ENCODE measurements around the gene TRIM56.

Gene TRIM56

GRCh38 chr7:101094376-101094775, 9.1 kb downstream of the TRIM56 start:
- no peak overlapping the region for H3K9ac ChIP-seq
- no peak overlapping the region for H3K27ac ChIP-seq
- TF ChIP-seq, protein P1, sequence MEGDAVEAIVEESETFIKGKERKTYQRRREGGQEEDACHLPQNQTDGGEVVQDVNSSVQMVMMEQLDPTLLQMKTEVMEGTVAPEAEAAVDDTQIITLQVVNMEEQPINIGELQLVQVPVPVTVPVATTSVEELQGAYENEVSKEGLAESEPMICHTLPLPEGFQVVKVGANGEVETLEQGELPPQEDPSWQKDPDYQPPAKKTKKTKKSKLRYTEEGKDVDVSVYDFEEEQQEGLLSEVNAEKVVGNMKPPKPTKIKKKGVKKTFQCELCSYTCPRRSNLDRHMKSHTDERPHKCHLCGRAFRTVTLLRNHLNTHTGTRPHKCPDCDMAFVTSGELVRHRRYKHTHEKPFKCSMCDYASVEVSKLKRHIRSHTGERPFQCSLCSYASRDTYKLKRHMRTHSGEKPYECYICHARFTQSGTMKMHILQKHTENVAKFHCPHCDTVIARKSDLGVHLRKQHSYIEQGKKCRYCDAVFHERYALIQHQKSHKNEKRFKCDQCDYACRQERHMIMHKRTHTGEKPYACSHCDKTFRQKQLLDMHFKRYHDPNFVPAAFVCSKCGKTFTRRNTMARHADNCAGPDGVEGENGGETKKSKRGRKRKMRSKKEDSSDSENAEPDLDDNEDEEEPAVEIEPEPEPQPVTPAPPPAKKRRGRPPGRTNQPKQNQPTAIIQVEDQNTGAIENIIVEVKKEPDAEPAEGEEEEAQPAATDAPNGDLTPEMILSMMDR (conservative IDR thresholded peaks at IDR 0.05; ENCODE audit: low read depth, low read length) = no peak
- no peak overlapping the region for H3K4me2 ChIP-seq
- no peaks in the 10 kb centered on the region for H3K36me3 ChIP-seq (ENCODE audit: insufficient read depth)
- H3K79me2 ChIP-seq (ENCODE audit: insufficient read depth, low read depth) = no peaks in the 10 kb centered on the region
- no peak overlapping the region for H2AFZ ChIP-seq (ENCODE audit: low read depth)
- no peaks in the 10 kb centered on the region for H3K4me1 ChIP-seq (ENCODE audit: low read depth, poor library complexity, severe bottlenecking)
- H3K4me3 ChIP-seq (IDR thresholded peaks at IDR 0.05; ENCODE audit: insufficient read depth, low read depth, low read length) = no peak overlapping the region
- H3K27me3 ChIP-seq (ENCODE audit: insufficient read depth, low read depth) = no peaks in the 10 kb centered on the region
- no peaks in the 10 kb centered on the region for H4K20me1 ChIP-seq (ENCODE audit: insufficient read depth)

GRCh38 chr7:101094791-101095375, 9.6 kb downstream of the TRIM56 start:
- Histone ChIP-seq H3K27ac (no peak overlapping the region), H4K20me1 (ENCODE audit: insufficient read depth) (no peaks in the 10 kb centered on the region), H3K4me1 (ENCODE audit: low read depth, poor library complexity, severe bottlenecking) (no peaks in the 10 kb centered on the region), H3K4me2 (no peak overlapping the region), H3K4me3 (IDR thresholded peaks at IDR 0.05; ENCODE audit: insufficient read depth, low read depth, low read length) (no peak overlapping the region), H3K27me3 (ENCODE audit: insufficient read depth, low read depth) (no peaks in the 10 kb centered on the region), H3K36me3 (ENCODE audit: insufficient read depth) (no peaks in the 10 kb centered on the region), H3K79me2 (ENCODE audit: insufficient read depth, low read depth) (no peaks in the 10 kb centered on the region), H2AFZ (ENCODE audit: low read depth) (no peak overlapping the region), H3K9ac (no peak overlapping the region)
- TF ChIP-seq, protein P1 (conservative IDR thresholded peaks at IDR 0.05; ENCODE audit: low read depth, low read length) = peak; percentile 52

DNA sequence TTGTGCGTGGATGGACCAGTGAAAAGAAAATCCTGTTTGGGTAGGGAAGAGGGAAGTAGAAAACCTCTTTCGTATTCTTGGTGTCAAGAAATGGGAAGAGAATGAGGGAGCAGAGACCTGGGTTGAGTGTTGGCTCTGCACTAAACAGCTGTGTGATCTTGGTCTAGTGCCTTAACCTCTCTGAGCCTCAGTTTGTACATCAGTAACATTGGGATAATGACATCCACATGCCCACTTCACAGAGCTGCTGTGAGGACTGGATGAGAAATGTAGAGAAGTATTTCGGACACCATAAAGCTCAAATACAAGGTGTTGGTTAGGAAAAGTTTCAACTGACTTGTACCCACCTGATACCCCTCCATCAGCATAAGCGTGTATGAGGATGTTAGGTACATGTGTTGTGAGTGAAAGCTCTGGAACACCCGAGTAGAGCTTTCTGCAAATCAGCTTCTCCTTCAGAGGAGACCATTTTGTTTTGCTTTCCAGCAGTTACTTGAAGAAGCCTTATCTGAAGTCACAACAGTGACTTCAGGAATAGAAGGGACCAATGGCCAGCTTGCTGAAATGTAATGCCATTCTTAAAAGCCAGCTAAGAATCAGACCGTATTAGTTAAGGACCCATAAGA, 11.2 kb downstream of the TRIM56 start:
- H3K4me1 ChIP-seq (ENCODE audit: low read depth, poor library complexity, severe bottlenecking) = no peaks in the 10 kb centered on the region
- no peaks in the 10 kb centered on the region for H4K20me1 ChIP-seq (ENCODE audit: insufficient read depth)
- H2AFZ ChIP-seq (ENCODE audit: low read depth) = no peak overlapping the region
- no peaks in the 10 kb centered on the region for H3K36me3 ChIP-seq (ENCODE audit: insufficient read depth)
- H3K79me2 ChIP-seq (ENCODE audit: insufficient read depth, low read depth) = no peaks in the 10 kb centered on the region
- H3K27me3 ChIP-seq (ENCODE audit: insufficient read depth, low read depth) = peaks cover 6% of the 10 kb centered on the region; the same call in 1 of the 2 replicates
- H3K4me2 ChIP-seq = no peak overlapping the region
- H3K27ac ChIP-seq = no peak overlapping the region
- TF ChIP-seq, protein P1 (conservative IDR thresholded peaks at IDR 0.05; ENCODE audit: low read depth, low read length) = no peak
- H3K4me3 ChIP-seq (IDR thresholded peaks at IDR 0.05; ENCODE audit: insufficient read depth, low read depth, low read length) = no peak overlapping the region
- no peak overlapping the region for H3K9ac ChIP-seq

- Histone ChIP-seq H3K4me3 (IDR thresholded peaks at IDR 0.05; ENCODE audit: insufficient read depth, low read depth, low read length) (no peak overlapping the region), H3K4me1 (ENCODE audit: low read depth, poor library complexity, severe bottlenecking) (no peaks in the 10 kb centered on the region), H3K27me3 (ENCODE audit: insufficient read depth, low read depth) (peaks cover 11% of the 10 kb centered on the region), H2AFZ (ENCODE audit: low read depth) (no peak overlapping the region), H3K79me2 (ENCODE audit: insufficient read depth, low read depth) (no peaks in the 10 kb centered on the region), H3K36me3 (ENCODE audit: insufficient read depth) (no peaks in the 10 kb centered on the region), H4K20me1 (ENCODE audit: insufficient read depth) (no peaks in the 10 kb centered on the region), H3K4me2 (no peak overlapping the region), H3K27ac (no peak overlapping the region), H3K9ac (no peak overlapping the region)
- TF ChIP-seq, protein P1 (conservative IDR thresholded peaks at IDR 0.05; ENCODE audit: low read depth, low read length) = no peak
Measured at GRCh38 chr7:101096957-101097347, 11.7 kb downstream of the TRIM56 start.

Data from KMS-11 (cell line).